H1 (cell line): Measurements from ENCODE around the gene SRI. TPM values are rescaled to one million over a fixed set of nuclear protein-coding genes. Genes with fewer than 3 reads are reported as not detected.

ENCODE experiments used
- CTCF ChIA-PET: fragments of 300-600 bp; sonication (Branson Sonifier 250); formaldehyde crosslinking; loops from one replicate; lab custom pipeline; 2021; ENCODE audit not compliant: partially characterized antibody; lab: Charles Lee
- POLR2A ChIA-PET: fragments of 300-600 bp; sonication (Branson Sonifier 250); formaldehyde crosslinking; loops from one replicate; lab custom pipeline; 2021; ENCODE audit warnings: inconsistent platforms; ENCODE audit not compliant: partially characterized antibody; lab: Charles Lee
- DNase-seq, 2 experiments: peaks; one replicate each; pipeline versions ENCODE4 v3.0.0 to v3.0.0-alpha.2; 2010 to 2022; ENCODE audit warnings: low spot score in 2 of 2, low read depth in 1 of 2, mixed read lengths in 1 of 2
- FAIRE-seq: peaks from 2 replicates; lab custom pipeline; 2011; peaks lifted over from hg19 to GRCh38; lab: Jason Lieb, UNC
- H2AFZ ChIP-seq: 2 replicates; pipeline ENCODE4 v1.8.1; 2012; ENCODE audit warnings: low read length, inconsistent platforms
- H2AK5ac ChIP-seq: 2 replicates; pipeline ENCODE4 v1.6.1; 2013; ENCODE audit warnings: low read depth, low read length
- H2BK120ac ChIP-seq: replicated peaks from 2 replicates; pipeline ENCODE3; 2013; ENCODE audit warnings: low read depth, low read length, inconsistent platforms
- H2BK12ac ChIP-seq: 2 replicates; pipeline ENCODE4 v1.6.1; 2013; ENCODE audit warnings: low read depth, low read length
- H2BK15ac ChIP-seq: 2 replicates; pipeline ENCODE4 v1.6.1; 2013; ENCODE audit warnings: low read length
- H2BK20ac ChIP-seq: 2 replicates; pipeline ENCODE4 v1.6.1; 2013; ENCODE audit warnings: low read length
- H2BK5ac ChIP-seq: 2 replicates; pipeline ENCODE4 v1.6.1; 2013; ENCODE audit warnings: low read depth, low read length
- H3K14ac ChIP-seq: 2 replicates; pipeline ENCODE4 v1.6.1; 2013; ENCODE audit warnings: inconsistent platforms; ENCODE audit not compliant: insufficient read length
- H3K18ac ChIP-seq: 2 replicates; pipeline ENCODE4 v1.6.1; 2013; ENCODE audit warnings: low read length; ENCODE audit errors: extremely low read depth
- H3K23ac ChIP-seq: 2 replicates; pipeline ENCODE4 v1.6.1; 2013; ENCODE audit warnings: inconsistent platforms; ENCODE audit not compliant: insufficient read length
- H3K23me2 ChIP-seq: 2 replicates; pipeline ENCODE4 v1.6.1; 2013; ENCODE audit warnings: low read depth, low read length
- H3K27ac ChIP-seq: 2 replicates; pipeline ENCODE4 v1.6.1; 2011; ENCODE audit warnings: low read depth, low read length, inconsistent platforms
- H3K27me3 ChIP-seq, 4 experiments: replicated peaks in 1 of 4; 1 replicate in 1 of 4; 2 replicates in 3 of 4; pipeline versions ENCODE4 v1.6.1 to v1.8.1; 2011 to 2013; ENCODE audit warnings: low read length in 3 of 4, mild to moderate bottlenecking in 3 of 4, inconsistent platforms in 2 of 4, mixed read lengths in 2 of 4, moderate library complexity in 1 of 4; ENCODE audit not compliant: control insufficient read depth in 3 of 4, insufficient read depth in 3 of 4; ENCODE audit errors: extremely low read depth in 1 of 4
- H3K36me3 ChIP-seq, 4 experiments: 2 replicates each; pipeline versions ENCODE4 v1.6.1 to v1.8.1; 2011 to 2013; ENCODE audit warnings: mild to moderate bottlenecking in 4 of 4, low read length in 3 of 4, moderate library complexity in 2 of 4, control low read depth in 1 of 4, inconsistent platforms in 1 of 4; ENCODE audit not compliant: insufficient read depth in 4 of 4, control insufficient read depth in 2 of 4
- H3K4ac ChIP-seq: replicated peaks from 2 replicates; pipeline ENCODE3; 2013; ENCODE audit warnings: low read length, low read depth, mixed read lengths, inconsistent platforms; ENCODE audit not compliant: insufficient read length
- H3K4me1 ChIP-seq, 4 experiments: replicated peaks in 1 of 4; 1 replicate in 1 of 4; 2 replicates in 3 of 4; pipeline versions ENCODE4 v1.6.1 to v1.8.1; 2011 to 2013; ENCODE audit warnings: low read length in 3 of 4, inconsistent platforms in 2 of 4, mixed read lengths in 1 of 4; ENCODE audit not compliant: insufficient read depth in 4 of 4, control insufficient read depth in 3 of 4
- H3K4me2 ChIP-seq, 2 experiments: 2 replicates each; pipeline versions ENCODE4 v1.6.1 to v1.8.1; 2011 to 2013; ENCODE audit warnings: low read depth in 2 of 2, low read length in 2 of 2, control low read depth in 1 of 2, inconsistent platforms in 1 of 2, mild to moderate bottlenecking in 1 of 2; ENCODE audit not compliant: insufficient read depth in 1 of 2
- H3K4me3 ChIP-seq, 4 experiments: fragments of 200-600, 300-600 bp in 1 of 4; sonication (generic), shearing (Covaris generic), sonication (Bioruptor Twin) in 1 of 4; 2 replicates each; pipeline versions ENCODE4 v1.5.1 to v1.8.1; 2011 to 2016; ENCODE audit warnings: low read length in 4 of 4, low read depth in 3 of 4, control low read depth in 2 of 4, inconsistent platforms in 2 of 4, mild to moderate bottlenecking in 2 of 4, mixed read lengths in 1 of 4, moderate library complexity in 1 of 4; ENCODE audit not compliant: insufficient read depth in 2 of 4; ENCODE audit errors: extremely low read depth in 1 of 4
- H3K56ac ChIP-seq: replicated peaks from 2 replicates; pipeline ENCODE3; 2013; ENCODE audit warnings: low read depth, mild to moderate bottlenecking, mixed read lengths, low read length, inconsistent platforms; ENCODE audit not compliant: insufficient read length
- H3K79me1 ChIP-seq: 2 replicates; pipeline ENCODE4 v1.6.1; 2013; ENCODE audit warnings: low read depth, low read length, control low read depth
- H3K79me2 ChIP-seq, 2 experiments: 2 replicates each; pipeline versions ENCODE4 v1.6.1 to v1.8.1; 2012 to 2013; ENCODE audit warnings: low read length in 2 of 2, mild to moderate bottlenecking in 2 of 2, inconsistent platforms in 1 of 2; ENCODE audit not compliant: insufficient read depth in 2 of 2, control insufficient read depth in 1 of 2
- H3K9ac ChIP-seq, 4 experiments: replicated peaks in 1 of 4; 1 replicate in 1 of 4; 2 replicates in 3 of 4; pipeline versions ENCODE4 v1.6.1 to v1.8.1; 2011 to 2013; ENCODE audit warnings: low read depth in 3 of 4, low read length in 3 of 4, control low read depth in 2 of 4, mild to moderate bottlenecking in 2 of 4, moderate library complexity in 2 of 4, inconsistent platforms in 1 of 4; ENCODE audit errors: extremely low read depth in 1 of 4
- H3K9me3 ChIP-seq, 2 experiments: 2 replicates each; pipeline versions ENCODE4 v1.6.1 to v1.8.1; 2012 to 2013; ENCODE audit warnings: mild to moderate bottlenecking in 2 of 2, moderate library complexity in 2 of 2, control low read depth in 1 of 2, inconsistent platforms in 1 of 2, low read depth in 1 of 2, low read length in 1 of 2, mixed read lengths in 1 of 2; ENCODE audit not compliant: insufficient read depth in 2 of 2
- H4K20me1 ChIP-seq, 2 experiments: replicated peaks in 1 of 2; 2 replicates each; pipeline versions ENCODE3 to v1.8.1; 2011 to 2013; ENCODE audit warnings: inconsistent platforms in 2 of 2, low read length in 2 of 2, mild to moderate bottlenecking in 1 of 2; ENCODE audit not compliant: insufficient read depth in 2 of 2, control insufficient read depth in 1 of 2
- H4K5ac ChIP-seq: 2 replicates; pipeline ENCODE4 v1.6.1; 2013; ENCODE audit warnings: low read length, low read depth, mixed read lengths, inconsistent platforms; ENCODE audit not compliant: insufficient read length
- H4K8ac ChIP-seq: 2 replicates; pipeline ENCODE4 v1.8.0; 2013; ENCODE audit warnings: mild to moderate bottlenecking, moderate library complexity, low read length, inconsistent platforms; ENCODE audit not compliant: insufficient read depth; ENCODE audit errors: extremely low read depth
- H4K91ac ChIP-seq: replicated peaks from 2 replicates; pipeline ENCODE3; 2013; ENCODE audit warnings: low read length, mixed read lengths, inconsistent platforms; ENCODE audit not compliant: insufficient read length
- CREB1 ChIP-seq: IDR thresholded peaks from 2 replicates; pipeline ENCODE4 v1.6.1; 2012; ENCODE audit warnings: inconsistent platforms
- POLR2A ChIP-seq, 2 experiments: IDR thresholded peaks; 1 replicate in 1 of 2; 2 replicates in 1 of 2; pipeline ENCODE4 v1.6.1; 2011; ENCODE audit warnings: low read depth in 2 of 2, low read length in 2 of 2, mild to moderate bottlenecking in 2 of 2; ENCODE audit errors: control extremely low read depth in 1 of 2
- RAD21 ChIP-seq, 2 experiments: IDR thresholded peaks in 1 of 2; conservative IDR thresholded peaks in 1 of 2; 2 replicates each; pipeline ENCODE4 v1.6.1; 2011; ENCODE audit warnings: low read depth in 2 of 2, low read length in 2 of 2, improper control_type of control experiment in 1 of 2, inconsistent platforms in 1 of 2, mild to moderate bottlenecking in 1 of 2, moderate library complexity in 1 of 2
- TBP ChIP-seq: IDR thresholded peaks from 2 replicates; pipeline ENCODE4 v1.6.1; 2011; ENCODE audit warnings: low read depth, low read length, improper control_type of control experiment
- WGBS, 2 experiments: shearing (Covaris generic) in 1 of 2; methylation state at CpG; one replicate each; pipeline versions ENCODE4 v1.1.6 to v1.1.7; 2013 to 2015; ENCODE audit warnings: low lambda C conversion rate in 2 of 2, mixed read lengths in 2 of 2, inconsistent platforms in 1 of 2, low coverage in 1 of 2, missing lambda C conversion rate in 1 of 2; ENCODE audit not compliant: insufficient replicate concordance in 2 of 2, insufficient coverage in 1 of 2, insufficient read length in 1 of 2; ENCODE audit errors: extremely low coverage in 1 of 2, missing lambda C conversion rate in 1 of 2; 5-methylcytosine and 5-hydroxymethylcytosine counted together
- polyA plus RNA-seq, 7 experiments: library from polyadenylated mRNA; depleted of rRNA in 3 of 7; stranded (reverse) in 5 of 7; unstranded in 2 of 7; fragments of >200 nt in 5 of 7; fragments of 200-250 nt in 2 of 7; gene quantifications; 1 replicate in 5 of 7; 2 replicates in 1 of 7; 4 replicates in 1 of 7; pipeline versions ENCODE4 v1.2.1 to v1.2.3, GENCODE V29; 2011 to 2013; ENCODE audit warnings: missing spikeins in 2 of 7, mixed read lengths in 2 of 7
- total RNA-seq: library from RNA; stranded (reverse); fragmentation: NEBNext Ultra II Directional; extraction: Animal tissue kit (Norgen Biotek cat#: 25700); gene quantifications from 2 replicates; pipeline ENCODE4 v1.2.1, GENCODE V29; 2021

SRI gene
- total and polyA plus RNA-seq, 2 of the 8 experiments (the other 6 are each of a cell fraction or from before 2014, with no cell fraction given): 118 to 170 TPM

DNA sequence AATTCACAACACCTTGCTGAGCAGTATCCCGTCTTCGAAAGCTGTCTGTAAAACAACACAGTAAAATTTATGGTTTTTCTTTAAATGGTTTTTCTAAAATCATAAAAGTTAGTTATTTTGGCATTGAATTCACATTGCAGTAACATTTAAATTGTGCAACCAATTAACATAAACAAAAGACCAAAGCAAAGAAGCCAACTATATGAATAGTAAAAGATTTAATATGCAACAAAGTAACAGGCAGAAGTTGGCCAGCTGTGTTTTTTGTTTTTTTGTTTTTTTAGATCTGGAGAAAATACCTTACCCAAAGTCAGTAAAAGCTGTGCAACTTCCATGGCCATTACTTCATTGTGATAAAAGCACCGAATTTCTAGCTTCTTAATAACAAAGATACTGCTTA, 11.3 kb downstream of the SRI start:
- H3K27me3 ChIP-seq: no peaks in the 10 kb centered on the region
- no peak overlapping the region for H3K14ac ChIP-seq
- no peak overlapping the region for H4K8ac ChIP-seq
- no peaks in the 10 kb centered on the region for H3K4me1 ChIP-seq
- no peak overlapping the region for H2AFZ ChIP-seq
- H4K91ac ChIP-seq: no peak overlapping the region
- peaks cover 0 to 3% of the 10 kb centered on the region in 2 experiments; a peak in 1 of 4 replicates for H3K79me2 ChIP-seq
- no peak overlapping the region for H3K23ac ChIP-seq
- H3K9ac ChIP-seq: no peak overlapping the region
- H3K4ac ChIP-seq: no peak overlapping the region
- peaks cover 2 to 84% (median 36%) of the 10 kb centered on the region in 4 experiments; a peak in 7 of 8 replicates for H3K36me3 ChIP-seq
- no peak overlapping the region for H2BK12ac ChIP-seq
- DNase-seq (no peak), FAIRE-seq (no peak)
- H2AK5ac ChIP-seq: no peak overlapping the region
- H3K9me3 ChIP-seq: no peaks in the 10 kb centered on the region
- TF ChIP-seq TBP: no peak
- no peak for TF ChIP-seq POLR2A (IDR thresholded peaks at IDR 0.05; ENCODE audit: control extremely low read depth in 1 of 2, low read depth in 2 of 2, low read length in 2 of 2)
- TF ChIP-seq CREB1: no peak
- TF ChIP-seq RAD21 (IDR thresholded peaks at IDR 0.05 in 1 of 2, conservative IDR thresholded peaks at IDR 0.05 in 1 of 2; ENCODE audit: low read depth in 2 of 2, low read length in 2 of 2): no peak
- no peaks in the 10 kb centered on the region for H3K79me1 ChIP-seq
- H2BK20ac ChIP-seq: no peak overlapping the region
- no peak overlapping the region for H2BK5ac ChIP-seq
- H3K18ac ChIP-seq: no peak overlapping the region
- no peak overlapping the region for H3K4me2 ChIP-seq
- no peak overlapping the region for H3K27ac ChIP-seq
- POLR2A ChIA-PET: no interaction called here
- WGBS, 2 experiments: 91% methylated on average over 3 of the region's 3 CpGs; no CpG with 5 or more reads in 1 of the 2 experiments
- no peaks in the 10 kb centered on the region for H3K23me2 ChIP-seq
- CTCF ChIA-PET: interaction anchor here (0.6 to 1.8 kb wide), 4 partner anchors 9 to 368 kb away, joined by 3 to 6 read pairs (median 4); partner anchors contain the start of gene SRI
- no peak overlapping the region for H2BK120ac ChIP-seq
- H2BK15ac ChIP-seq: no peak overlapping the region
- no peak overlapping the region for H4K5ac ChIP-seq
- H3K4me3 ChIP-seq: no peak overlapping the region
- no peaks in the 10 kb centered on the region for H4K20me1 ChIP-seq
- H3K56ac ChIP-seq: no peak overlapping the region
